ENCODE data around the gene SORCS2.

DNA sequence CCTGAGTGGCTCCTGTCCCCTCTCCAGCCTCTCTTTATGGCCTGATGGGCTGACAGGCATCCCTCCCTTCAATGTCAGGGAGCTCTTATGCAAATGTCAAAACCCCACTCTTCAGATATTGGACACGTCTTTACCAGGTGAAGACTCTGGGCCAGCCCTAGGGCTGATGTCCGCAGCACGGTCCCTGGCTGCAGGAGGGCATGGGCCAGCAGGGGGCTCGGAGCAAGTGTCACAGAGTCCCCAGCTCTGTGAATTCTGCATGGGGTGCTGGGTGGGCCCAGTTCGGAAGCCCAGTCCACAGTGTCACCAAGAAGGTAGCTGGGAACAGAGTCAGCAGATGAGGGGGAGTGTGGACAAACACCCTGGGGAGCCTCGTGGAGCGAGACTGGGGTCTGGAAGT is 282.0 kb downstream of the SORCS2 start:
- TF ChIP-seq, protein P1, sequence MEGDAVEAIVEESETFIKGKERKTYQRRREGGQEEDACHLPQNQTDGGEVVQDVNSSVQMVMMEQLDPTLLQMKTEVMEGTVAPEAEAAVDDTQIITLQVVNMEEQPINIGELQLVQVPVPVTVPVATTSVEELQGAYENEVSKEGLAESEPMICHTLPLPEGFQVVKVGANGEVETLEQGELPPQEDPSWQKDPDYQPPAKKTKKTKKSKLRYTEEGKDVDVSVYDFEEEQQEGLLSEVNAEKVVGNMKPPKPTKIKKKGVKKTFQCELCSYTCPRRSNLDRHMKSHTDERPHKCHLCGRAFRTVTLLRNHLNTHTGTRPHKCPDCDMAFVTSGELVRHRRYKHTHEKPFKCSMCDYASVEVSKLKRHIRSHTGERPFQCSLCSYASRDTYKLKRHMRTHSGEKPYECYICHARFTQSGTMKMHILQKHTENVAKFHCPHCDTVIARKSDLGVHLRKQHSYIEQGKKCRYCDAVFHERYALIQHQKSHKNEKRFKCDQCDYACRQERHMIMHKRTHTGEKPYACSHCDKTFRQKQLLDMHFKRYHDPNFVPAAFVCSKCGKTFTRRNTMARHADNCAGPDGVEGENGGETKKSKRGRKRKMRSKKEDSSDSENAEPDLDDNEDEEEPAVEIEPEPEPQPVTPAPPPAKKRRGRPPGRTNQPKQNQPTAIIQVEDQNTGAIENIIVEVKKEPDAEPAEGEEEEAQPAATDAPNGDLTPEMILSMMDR (IDR thresholded peaks at IDR 0.05), result no peak
- TF ChIP-seq POLR2A (IDR thresholded peaks at IDR 0.05), result no peak

Data from uterus (tissue), 2 donors.